ENCODE data around the gene SPTBN1.

Gene SPTBN1

GRCh38 chr2:54595999-54596902 lies 140.1 kb downstream of the SPTBN1 start:
- no peak for DNase-seq

GRCh38 chr2:54597153-54597848 lies 141.2 kb downstream of the SPTBN1 start:
- no peak for DNase-seq

DNA sequence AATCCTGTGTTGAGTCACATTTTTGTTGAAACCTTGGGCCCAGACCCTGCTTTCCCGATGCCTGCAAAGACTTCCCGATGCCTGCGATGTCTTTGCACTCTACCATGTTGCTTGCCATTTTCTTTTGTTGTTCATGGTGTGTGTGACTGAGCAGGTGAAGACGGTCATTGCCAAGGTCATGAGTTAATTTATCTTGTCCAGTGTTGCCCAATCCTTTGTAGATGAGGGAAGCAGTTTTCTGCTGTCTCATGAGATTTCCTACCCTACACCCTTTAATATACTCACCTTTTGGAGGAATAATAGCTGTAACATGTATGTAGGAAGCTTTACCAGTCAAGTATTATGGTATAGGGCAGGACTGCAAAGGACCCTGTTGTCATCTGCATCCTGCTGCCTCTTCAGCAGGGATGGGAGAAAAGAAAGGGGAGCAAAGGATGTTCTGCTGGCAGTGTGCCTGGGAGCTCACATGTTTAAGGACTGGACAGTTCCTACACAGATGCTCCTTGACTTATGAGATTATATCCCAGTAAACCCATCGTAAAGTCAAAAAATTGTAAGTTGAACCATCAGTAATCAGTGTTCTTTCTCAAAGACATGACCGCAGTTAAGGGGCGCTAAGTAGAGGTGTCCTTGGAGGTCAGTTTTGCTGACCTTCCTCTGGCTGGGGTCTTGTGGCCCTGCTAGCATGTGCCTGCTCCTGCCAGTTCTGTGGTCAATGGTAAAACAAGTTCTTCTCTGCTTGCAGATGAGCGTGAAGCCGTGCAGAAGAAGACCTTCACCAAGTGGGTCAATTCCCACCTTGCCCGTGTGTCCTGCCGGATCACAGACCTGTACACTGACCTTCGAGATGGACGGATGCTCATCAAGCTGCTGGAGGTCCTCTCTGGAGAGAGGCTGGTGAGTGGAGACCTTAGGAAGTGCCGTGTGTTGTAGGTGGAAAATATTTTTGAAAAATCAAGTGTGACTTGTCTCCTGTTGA lies 142.5 kb downstream of the SPTBN1 start:
- no peak for DNase-seq

DNA sequence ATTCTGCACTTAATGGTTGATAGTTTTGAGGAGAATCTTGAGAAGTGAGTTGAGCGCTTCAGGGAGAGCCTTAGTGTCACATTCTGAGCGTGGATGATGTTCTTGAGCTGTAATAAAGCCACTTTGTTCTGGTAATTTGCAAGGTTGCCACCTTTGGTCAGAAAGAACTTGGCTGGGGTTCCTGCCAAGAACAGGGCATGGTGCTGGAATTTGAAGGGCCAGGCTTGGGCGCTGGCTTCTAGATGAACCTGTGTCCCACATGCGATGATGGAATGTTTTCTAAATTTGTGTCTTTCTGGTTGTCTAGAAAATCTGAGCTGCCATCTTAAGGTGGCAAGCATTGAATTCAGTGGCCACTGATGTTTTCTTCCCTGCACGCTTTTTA lies 143.2 kb downstream of the SPTBN1 start:
- DNase-seq, result no peak

DNA sequence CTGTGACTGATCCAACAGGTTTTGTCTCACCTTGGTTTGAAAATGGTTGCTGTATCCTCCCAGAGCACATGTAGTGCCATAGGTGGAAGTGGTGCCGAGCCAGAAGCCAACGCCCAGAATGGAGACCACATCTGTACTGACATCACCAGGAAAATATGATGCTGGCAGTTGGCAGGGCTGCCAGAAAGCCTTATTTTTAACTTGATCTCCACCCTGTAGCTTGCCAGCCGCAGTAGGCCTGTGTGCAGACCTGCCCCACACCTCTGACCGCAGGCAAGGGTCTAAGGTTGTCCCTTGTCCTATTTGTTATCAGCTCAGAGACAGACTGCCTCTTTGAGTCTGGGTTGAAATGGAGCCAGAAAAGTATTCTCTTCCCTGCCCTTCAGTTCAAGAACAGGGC lies 143.8 kb downstream of the SPTBN1 start:
- DNase-seq, result no peak

DNA sequence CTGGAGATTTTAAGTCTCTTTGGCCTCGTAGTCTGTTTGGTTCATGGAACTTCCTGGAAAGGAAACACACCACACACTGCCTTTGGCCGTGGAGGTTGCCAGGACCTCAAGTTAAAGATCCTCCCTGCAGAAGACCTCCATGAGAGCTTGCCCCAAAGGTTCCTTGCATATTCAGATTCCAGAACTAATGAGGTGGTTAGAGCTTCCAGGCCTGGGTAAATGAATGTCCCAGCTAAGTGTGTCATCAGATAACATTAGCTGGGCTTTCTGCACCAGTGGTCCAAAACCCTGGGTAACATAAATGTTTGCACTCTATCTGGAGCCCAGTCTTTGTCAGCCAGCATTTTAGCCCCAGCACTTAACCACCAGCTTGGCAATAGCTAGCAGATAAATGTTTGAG lies 145.2 kb downstream of the SPTBN1 start:
- no peak for DNase-seq

- DNase-seq, result no peak
These were observed 146.7 kb downstream of the SPTBN1 start for GRCh38 chr2:54602736-54603322.

DNA sequence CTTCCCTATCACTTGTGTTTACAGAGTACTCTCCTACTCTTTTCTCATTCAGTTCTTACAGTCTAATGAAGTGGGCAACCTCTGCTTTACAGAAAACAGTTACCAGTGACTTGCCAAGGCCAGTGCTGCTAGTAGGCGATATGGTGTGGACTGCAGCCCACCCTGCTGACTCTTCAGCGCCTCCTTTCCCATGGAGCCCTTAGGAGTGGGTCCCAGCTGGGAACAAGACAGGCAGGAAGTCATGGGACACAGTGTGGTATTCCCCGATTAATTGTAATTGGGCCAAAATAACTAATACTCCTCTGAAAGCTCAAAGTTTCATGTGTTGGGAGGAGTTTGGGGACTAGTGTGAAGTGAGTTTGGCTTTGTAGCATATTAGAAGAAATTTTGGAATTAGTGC lies 147.2 kb downstream of the SPTBN1 start:
- DNase-seq, result no peak

DNA sequence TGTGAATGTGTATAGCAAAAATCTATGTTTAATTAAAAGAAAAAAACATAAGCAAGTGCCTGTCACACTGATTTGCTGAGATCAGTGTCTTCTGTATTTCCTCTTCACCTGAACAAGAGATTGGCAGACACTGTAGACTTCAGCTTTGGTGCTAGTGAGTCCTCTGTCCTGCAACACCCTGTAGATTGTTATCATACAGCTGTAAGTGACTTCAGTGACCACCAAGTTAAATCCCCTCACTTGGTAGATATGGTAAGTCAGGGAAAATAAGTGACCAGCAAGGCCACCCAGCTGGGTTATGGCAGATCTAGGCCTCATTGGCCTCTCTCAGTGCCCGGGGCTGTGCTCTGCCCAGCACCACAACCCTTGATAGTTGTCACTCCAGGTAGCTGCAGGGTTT lies 147.7 kb downstream of the SPTBN1 start:
- DNase-seq, result no peak

GRCh38 chr2:54604871-54605270 lies 148.7 kb downstream of the SPTBN1 start:
- no peak for DNase-seq

GRCh38 chr2:54605836-54606235 lies 149.7 kb downstream of the SPTBN1 start:
- DNase-seq, result no peak

- no peak for DNase-seq
These were observed 150.3 kb downstream of the SPTBN1 start for GRCh38 chr2:54606393-54606958.

DNA sequence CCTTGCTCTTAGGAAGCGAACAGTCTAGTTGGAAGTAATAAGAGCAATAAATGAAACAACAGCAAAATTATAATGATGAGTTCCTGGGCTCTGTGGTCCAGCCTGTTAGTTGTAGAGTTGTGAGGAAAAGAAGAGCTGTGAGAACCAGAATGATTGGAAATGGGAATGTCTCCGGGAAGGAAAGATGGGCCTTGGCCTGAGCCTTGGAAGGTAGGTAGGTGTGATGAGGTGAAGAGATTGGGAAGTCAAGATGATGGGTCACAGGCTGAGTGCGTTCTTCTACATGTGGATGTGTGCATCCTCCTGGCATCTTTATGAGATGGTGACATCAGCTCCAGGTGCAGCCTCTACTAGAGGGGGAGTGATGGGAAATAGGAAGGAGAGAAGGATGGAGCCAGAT lies 152.1 kb downstream of the SPTBN1 start:
- DNase-seq, result no peak

DNA sequence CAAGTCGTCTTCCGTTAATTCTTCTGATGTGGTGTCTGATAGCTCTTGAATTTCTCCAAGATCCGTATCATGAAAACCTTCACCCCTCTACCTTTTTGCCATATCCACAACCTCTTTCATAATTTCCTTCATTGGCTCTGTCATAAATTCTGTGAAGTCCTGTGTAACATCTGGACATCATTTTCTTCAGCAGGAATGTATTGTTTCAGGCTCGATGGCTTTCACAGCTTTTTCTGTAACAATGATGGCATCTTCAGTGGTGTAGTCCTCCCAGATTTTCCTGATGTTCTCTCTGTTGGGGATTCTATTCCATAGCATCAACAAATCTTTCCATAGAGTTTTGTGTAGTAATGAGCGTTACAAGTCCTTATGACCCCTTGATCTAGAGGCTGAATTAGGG lies 153.1 kb downstream of the SPTBN1 start:
- no peak for DNase-seq

GRCh38 chr2:54609647-54610046 lies 153.5 kb downstream of the SPTBN1 start:
- no peak for DNase-seq

- DNase-seq, result no peak
These were observed 154.6 kb downstream of the SPTBN1 start for GRCh38 chr2:54610700-54611099.

DNA sequence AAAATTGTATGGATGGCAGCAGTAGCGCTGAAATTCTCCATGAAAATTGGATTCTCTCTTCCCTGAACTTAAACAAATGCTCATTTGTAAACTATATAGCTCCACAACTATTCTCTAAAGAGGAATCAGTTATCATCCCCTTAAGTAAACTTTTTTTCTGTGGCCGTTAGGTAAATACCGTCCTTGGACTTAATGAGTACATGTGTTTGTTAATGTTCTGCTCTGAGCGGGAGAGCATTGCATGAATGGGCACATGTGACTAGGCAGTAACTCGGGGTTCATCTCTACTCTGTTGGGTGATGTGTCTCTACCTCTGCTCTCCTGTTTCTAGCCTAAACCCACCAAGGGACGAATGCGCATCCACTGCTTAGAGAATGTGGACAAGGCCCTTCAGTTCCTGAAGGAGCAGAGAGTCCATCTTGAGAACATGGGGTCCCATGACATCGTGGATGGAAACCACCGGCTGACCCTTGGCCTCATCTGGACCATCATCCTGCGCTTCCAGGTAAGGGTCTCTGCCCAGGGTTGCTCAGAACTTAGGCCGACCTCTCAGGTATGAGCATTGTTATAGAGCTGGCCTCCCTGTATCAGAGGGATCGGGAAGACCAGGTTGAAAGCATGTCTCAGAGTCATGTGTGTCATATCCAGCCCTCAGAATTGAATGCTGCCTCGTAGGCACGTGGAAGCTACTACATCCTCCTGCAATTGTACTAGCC lies 155.9 kb downstream of the SPTBN1 start:
- no peak for DNase-seq

- DNase-seq, result no peak
These were observed 157.3 kb downstream of the SPTBN1 start for GRCh38 chr2:54613386-54613785.

DNA sequence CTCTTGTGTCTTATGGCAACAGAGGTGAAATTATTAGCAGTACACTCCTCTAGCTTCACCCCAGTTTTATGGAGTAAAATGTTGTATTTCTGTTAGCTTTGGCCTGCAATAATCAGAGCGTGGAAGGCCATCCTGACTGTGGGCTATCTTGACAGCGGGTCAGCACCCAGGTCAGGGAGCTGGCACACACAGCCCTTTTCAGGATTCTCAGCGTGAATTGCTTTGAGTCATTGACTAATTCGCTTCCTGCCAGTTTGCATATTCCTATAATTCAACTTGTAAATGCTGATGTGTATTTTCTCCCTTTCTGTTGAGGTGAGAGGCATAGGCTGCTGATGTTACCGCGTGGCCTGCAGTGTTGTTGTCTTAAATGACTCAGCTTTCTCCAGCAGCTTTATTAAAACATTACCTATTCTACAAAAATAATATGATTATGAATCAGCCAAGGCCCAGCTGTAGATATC lies 157.7 kb downstream of the SPTBN1 start:
- DNase-seq, result no peak

DNA sequence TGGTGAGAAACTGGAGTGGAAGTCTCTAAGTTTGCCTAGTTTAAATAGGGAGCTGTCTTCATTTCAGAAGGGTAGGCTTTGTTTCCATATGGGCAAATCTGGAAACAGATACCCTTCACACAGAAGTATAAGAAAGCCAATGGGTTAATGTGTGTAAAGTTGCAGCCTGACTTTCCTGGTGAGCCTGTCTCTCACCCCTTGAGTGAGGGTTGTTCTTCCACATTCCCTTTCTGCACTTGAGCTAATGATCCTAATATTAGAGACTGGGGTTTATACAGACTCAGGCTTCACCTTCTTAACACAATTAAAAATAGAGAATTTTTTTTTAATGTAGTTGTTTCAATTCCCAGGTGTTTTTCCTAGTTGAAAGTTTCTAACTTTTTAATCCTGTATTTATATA lies 158.7 kb downstream of the SPTBN1 start:
- no peak for DNase-seq

DNA sequence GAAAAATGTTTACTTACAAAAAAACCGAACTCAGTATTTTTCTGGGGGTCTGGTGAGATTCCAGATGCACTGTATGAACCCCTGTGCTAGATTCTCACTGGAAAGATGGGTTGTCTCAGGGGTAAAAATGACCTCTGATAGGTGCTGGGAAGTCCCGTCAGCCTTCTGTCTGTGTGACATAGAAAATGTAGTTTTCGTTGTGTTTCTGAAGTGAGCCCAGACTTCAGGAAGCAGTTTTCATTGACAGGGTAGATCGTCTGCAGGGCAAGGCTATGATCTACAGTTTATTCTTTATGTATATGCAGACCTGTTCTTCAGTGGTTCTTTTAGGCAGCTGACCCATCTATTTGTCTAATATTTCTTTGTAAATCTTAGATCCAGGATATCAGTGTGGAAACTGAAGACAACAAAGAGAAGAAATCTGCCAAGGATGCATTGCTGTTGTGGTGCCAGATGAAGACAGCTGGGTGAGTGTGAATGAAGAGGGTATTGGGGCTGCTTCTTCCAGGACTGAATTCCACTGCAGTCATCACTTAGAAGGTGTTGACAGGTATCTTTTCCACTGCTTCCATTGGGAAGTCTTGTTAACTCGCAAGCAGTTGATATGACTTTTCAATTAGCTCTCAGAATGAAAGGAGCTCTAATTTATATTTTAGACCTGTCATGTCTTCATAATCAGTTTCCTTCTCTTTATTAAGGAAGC lies 159.9 kb downstream of the SPTBN1 start:
- no peak for DNase-seq

Measured in stimulated activated naive CD4-positive, alpha-beta T cell treated with Interleukin-2 at 50 U/mL for 16 hours (primary cell).